Heart left ventricle (tissue), 16 donors: Measurements from ENCODE around the gene IPO13. TPM values are rescaled to one million over a fixed set of nuclear protein-coding genes. Genes with fewer than 3 reads are reported as not detected.

Experiments
- ATAC-seq, 4 donors: fragments of 200-7000 bp; cut with Tn5 transposase; one replicate each; pipeline ENCODE4 v1.9.1; 2020 to 2022; ENCODE audit warnings: moderate library complexity in 4 of 4, mild to moderate bottlenecking in 3 of 4, moderate number of reproducible peaks in 1 of 4
- DNase-seq, 5 donors: peaks; one replicate each; pipeline ENCODE4 v3.0.0-alpha.2; 2020
- H3K27ac ChIP-seq, 12 donors: fragments of 200-600 bp; sonication (generic) in 4 of 12; one replicate each; pipeline versions ENCODE4 v1.5.0 to v1.8.0; 2016 to 2022; ENCODE audit warnings: mild to moderate bottlenecking in 2 of 12
- H3K27me3 ChIP-seq, 9 donors: fragments of 200-600 bp; sonication (generic) in 2 of 9; one replicate each; pipeline versions ENCODE4 v1.5.1 to v1.8.0; 2016 to 2022; ENCODE audit warnings: mild to moderate bottlenecking in 3 of 9
- H3K36me3 ChIP-seq, 9 donors: fragments of 200-600 bp; sonication (generic) in 2 of 9; one replicate each; pipeline versions ENCODE4 v1.5.0 to v1.8.0; 2018 to 2022; ENCODE audit warnings: mild to moderate bottlenecking in 2 of 9
- H3K4me1 ChIP-seq, 12 donors: fragments of 200-600 bp; sonication (generic) in 4 of 12; one replicate each; pipeline versions ENCODE4 v1.5.0 to v1.8.0; 2016 to 2022; ENCODE audit warnings: mild to moderate bottlenecking in 3 of 12
- H3K4me3 ChIP-seq, 12 donors: fragments of 200-600 bp; sonication (generic) in 4 of 12; one replicate each; pipeline versions ENCODE4 v1.5.0 to v1.8.0; 2017 to 2022; ENCODE audit warnings: mild to moderate bottlenecking in 9 of 12, moderate library complexity in 4 of 12
- H3K9me3 ChIP-seq, 12 donors: fragments of 200-600 bp; sonication (generic) in 4 of 12; one replicate each; pipeline versions ENCODE4 v1.5.0 to v1.8.0; 2016 to 2022; ENCODE audit warnings: mild to moderate bottlenecking in 1 of 12
- CTCF ChIP-seq, 12 donors: fragments of 200-600 bp; sonication (generic) in 4 of 12; IDR thresholded peaks; one replicate each; pipeline versions ENCODE4 v1.5.0 to v1.8.0; 2018 to 2022; ENCODE audit warnings: antibody characterized with exemption in 12 of 12, mild to moderate bottlenecking in 5 of 12
- POLR2A ChIP-seq, 2 donors: fragments of 450-650 bp; IDR thresholded peaks; one replicate each; pipeline ENCODE4 v1.6.1; 2017; ENCODE audit warnings: antibody characterized with exemption in 2 of 2, mild to moderate bottlenecking in 2 of 2, moderate library complexity in 2 of 2
- WGBS, 4 donors: extraction: QIAGEN DNeasy Blood & Tissue Kit in 2 of 4; methylation state at CpG; one replicate each; pipeline versions ENCODE4 v1.1.5 to v1.1.7; 2013 to 2018; 5-methylcytosine and 5-hydroxymethylcytosine counted together
- intact Hi-C, 10 donors: fragments of 100-400 bp; cut with DNase I; formaldehyde crosslinking; loops; one replicate each; pipeline versions ENCODE4 v1.11.1 to v1.14.2; 2022
- polyA plus RNA-seq, 2 donors: library from polyadenylated mRNA; stranded (reverse); fragments of 200-250 nt; gene quantifications; one replicate each; pipeline ENCODE4 v1.2.3, GENCODE V29; 2013
- total RNA-seq, 9 donors: library from RNA; depleted of rRNA in 2 of 9; stranded (reverse); fragments of >200 nt in 2 of 9; fragmentation: NEBNext Ultra II Directional in 3 of 9; extraction: Animal tissue kit (Norgen Biotek cat#: 25700) in 3 of 9; gene quantifications; one replicate each; pipeline versions ENCODE4 v1.1.0 to v1.2.4, GENCODE V29; 2016 to 2023
- donor health status: ischemic (EF 13 %, LVEDD 7.1; RV severe dilation, severe dysfunction).
- donor health status: healthy with polysubstance abuse.
- donor health status: DM: no; HTN: yes; CAD: no.
- donor health status: DM: no; HTN: no; CAD: no.
- donor health status: ischemic (EF 25% LVEDD 6.9; RV normal size, moderate dysfunction).
- donor health status: ischemic (EF 25% LVEDD 5.7; RV mildly dilated, moderate dysfunction).
- donor health status: healthy.
- donor health status: DM: yes; HTN: yes; CAD: no.
- donor health status: ischemic (EF 35%, LVEDD 5.7; RV mildly dilated, moderate dysfunction).
- donor health status: nonischemic (EF 11% LVEDD 7.7; RV severe dilation, severe dysfunction).
- donor health status: DM: yes; HTN: yes; CAD: no.
- donor health status: PGD.
- donor health status: ischemic (EF 29% LVEDD 5.4; RV normal size, mild dysfunction).
- donor health status: nonischemic (EF 23%, LVEDD 6.1; RV moderate dilation, normal function).

Gene IPO13
- total and polyA plus RNA-seq, 11 donors, result 29.9 to 71.0 (median 54.6) TPM

- no peak overlapping the region for H3K4me3 ChIP-seq
- no peak for DNase-seq
- peaks cover 0 to 14% (median 0%) of the 10 kb centered on the region in 12 donors for H3K4me1 ChIP-seq
- 74 to 89% (median 85%) methylated on average over 5 of the region's 5 CpGs for WGBS, 4 donors
- TF ChIP-seq POLR2A (IDR thresholded peaks at IDR 0.05) (no peak), CTCF (IDR thresholded peaks at IDR 0.05) (no peak)
- peaks cover 0 to 85% (median 68%) of the 10 kb centered on the region in 9 donors for H3K36me3 ChIP-seq
- H3K27me3 ChIP-seq, result no peaks in the 10 kb centered on the region
- H3K27ac ChIP-seq, result no peak overlapping the region
- no peak for ATAC-seq
- intact Hi-C loops, result no loop called here
- no peaks in the 10 kb centered on the region for H3K9me3 ChIP-seq
These were observed 17.1 kb downstream of the IPO13 start for GRCh38 chr1:43963890-43964289.

GRCh38 chr1:43965316-43965715, 18.6 kb downstream of the IPO13 start:
- ATAC-seq, result no peak
- H3K36me3 ChIP-seq, result peaks cover 0 to 71% (median 53%) of the 10 kb centered on the region in 9 donors

GRCh38 chr1:43968348-43968948, 21.7 kb downstream of the IPO13 start:
- H3K9me3 ChIP-seq, result no peaks in the 10 kb centered on the region
- DNase-seq (no peak), ATAC-seq (no peak)
- H3K36me3 ChIP-seq, result peaks cover 0 to 56% (median 32%) of the 10 kb centered on the region in 9 donors
- no peak overlapping the region for H3K27ac ChIP-seq
- TF ChIP-seq CTCF (IDR thresholded peaks at IDR 0.05) (no peak), POLR2A (IDR thresholded peaks at IDR 0.05) (no peak)
- intact Hi-C loops, result loop anchor here in 1 of 10 donors (2.0 kb wide), 1 partner anchor 20 kb away; no protein-coding TSS in a partner anchor
- no peak overlapping the region for H3K4me3 ChIP-seq
- peaks cover 0 to 19% (median 10%) of the 10 kb centered on the region in 12 donors for H3K4me1 ChIP-seq
- no peaks in the 10 kb centered on the region for H3K27me3 ChIP-seq
- 79 to 82% (median 80%) methylated on average over 6 of the region's 6 CpGs for WGBS, 4 donors

More at GRCh38 chr1:43965316-43965715, 18.6 kb downstream of the IPO13 start:
- Histone ChIP-seq H3K27ac (no peak overlapping the region), H3K4me3 (no peak overlapping the region), H3K4me1 (peaks cover 0 to 21% (median 2%) of the 10 kb centered on the region in 12 donors), H3K27me3 (no peaks in the 10 kb centered on the region), H3K9me3 (no peaks in the 10 kb centered on the region)
- intact Hi-C loops, result no loop called here
- no peak for TF ChIP-seq POLR2A (IDR thresholded peaks at IDR 0.05)
- TF ChIP-seq CTCF (IDR thresholded peaks at IDR 0.05), result no peak
- WGBS, 4 donors, result 88 to 94% (median 91%) methylated on average over 3 of the region's 3 CpGs
- no peak for DNase-seq

- no peak overlapping the region for H3K27ac ChIP-seq
- peak overlapping the region in 9 of 12 donors; percentile 61 to 96 (median 87) for H3K4me3 ChIP-seq
- ATAC-seq (no peak), DNase-seq (no peak)
- 50 to 54% (median 53%) methylated on average over 7 of the region's 7 CpGs for WGBS, 4 donors
- TF ChIP-seq CTCF (IDR thresholded peaks at IDR 0.05), result no peak
- TF ChIP-seq POLR2A (IDR thresholded peaks at IDR 0.05), result no peak
- no peaks in the 10 kb centered on the region for H3K27me3 ChIP-seq
- no peaks in the 10 kb centered on the region for H3K9me3 ChIP-seq
- H3K4me1 ChIP-seq, result peaks cover 0 to 27% (median 17%) of the 10 kb centered on the region in 12 donors
- intact Hi-C loops, result loop anchor here in 1 of 10 donors (2.0 kb wide), 1 partner anchor 21 kb away; no protein-coding TSS in a partner anchor
- H3K36me3 ChIP-seq, result peaks cover 0 to 47% (median 24%) of the 10 kb centered on the region in 9 donors
These were observed 22.6 kb downstream of the IPO13 start for GRCh38 chr1:43969416-43969745.
